GM18858 (cell line): ENCODE measurements around the gene METAP1D.

Experiments used
- ATAC-seq: cut with Tn5 transposase; IDR thresholded peaks from one replicate; pipeline ENCODE4 v1.9.1; 2021; ENCODE audit not compliant: unreplicated experiment

METAP1D gene

DNA sequence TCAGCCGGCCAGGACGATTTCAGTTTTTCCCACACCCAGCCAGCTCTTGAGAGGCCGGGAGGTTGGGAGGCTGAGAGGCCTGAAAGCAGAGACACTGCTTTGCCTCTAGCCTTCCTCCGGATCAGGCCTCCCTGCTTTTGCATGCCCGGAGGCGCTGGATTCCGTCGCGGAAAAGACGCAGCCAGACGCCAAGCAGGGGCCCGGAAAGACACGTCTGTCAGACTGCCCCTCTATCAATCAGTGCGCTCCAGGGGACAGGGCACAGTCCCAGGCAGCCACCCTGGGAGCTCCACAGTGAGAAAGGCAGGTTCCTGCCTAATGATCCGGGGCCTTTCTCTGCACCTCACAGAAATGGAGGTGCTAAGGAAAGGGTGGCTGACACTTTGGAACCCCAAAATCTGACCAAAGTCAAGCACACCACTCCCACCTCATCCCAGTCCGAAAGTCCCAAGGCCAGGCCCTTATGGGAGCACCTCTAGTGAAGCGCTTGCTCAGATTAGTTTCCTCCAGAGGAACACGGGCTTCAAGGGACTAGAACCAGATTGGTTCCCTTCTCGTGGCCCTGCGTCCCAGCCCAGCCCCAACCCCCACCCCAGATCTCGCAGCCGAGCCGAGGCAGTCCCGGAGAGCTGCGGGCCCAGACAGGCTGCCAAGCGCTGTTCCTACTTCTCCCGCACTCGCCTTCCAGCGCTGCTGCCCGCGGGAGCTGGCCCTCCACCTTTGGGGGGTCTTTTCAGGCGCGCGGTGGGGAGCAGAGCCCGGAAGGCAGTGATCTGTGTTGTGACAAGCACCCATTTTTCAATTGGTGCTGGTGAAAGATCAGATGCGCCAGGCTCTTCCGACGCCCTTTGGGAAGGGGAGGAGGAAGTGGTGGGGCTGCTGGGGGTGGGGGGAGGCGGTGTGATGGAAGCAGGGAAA, 90.5 kb downstream of the METAP1D start:
- no peak for ATAC-seq

DNA sequence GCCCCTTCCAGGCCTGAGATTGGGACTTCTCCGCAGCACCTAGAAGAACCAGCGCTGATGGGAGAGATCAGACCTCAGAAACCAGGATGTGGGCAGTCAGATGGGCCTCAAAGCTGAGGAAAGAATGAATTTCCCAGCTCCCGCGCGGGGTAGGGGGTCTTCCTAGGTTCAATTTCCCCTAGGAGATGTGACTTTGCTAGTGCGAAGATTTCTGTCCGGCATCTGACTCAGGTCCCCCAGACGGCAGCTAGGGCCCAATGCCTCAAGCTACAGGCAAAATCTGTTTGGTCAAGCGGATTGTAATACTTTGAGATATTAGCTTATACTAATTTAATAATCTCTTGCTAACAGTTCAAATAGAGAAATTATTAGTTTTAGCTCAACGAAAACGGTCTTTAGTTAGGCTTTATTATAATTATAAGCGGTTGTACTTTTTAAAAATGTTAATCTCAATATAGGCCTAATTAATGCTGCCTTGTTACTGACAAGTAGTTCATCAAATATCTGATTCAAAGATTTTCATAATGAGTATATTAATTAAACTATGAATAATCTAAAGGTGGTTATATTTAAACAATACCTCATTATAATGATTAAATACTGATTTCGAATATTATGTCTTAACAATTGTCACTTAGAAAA, 91.4 kb downstream of the METAP1D start:
- no peak for ATAC-seq

- no peak for ATAC-seq
Observed at GRCh38 chr2:172091761-172092566, 92.2 kb downstream of the METAP1D start.

GRCh38 chr2:172092716-172093415, 93.1 kb downstream of the METAP1D start:
- no peak for ATAC-seq

DNA sequence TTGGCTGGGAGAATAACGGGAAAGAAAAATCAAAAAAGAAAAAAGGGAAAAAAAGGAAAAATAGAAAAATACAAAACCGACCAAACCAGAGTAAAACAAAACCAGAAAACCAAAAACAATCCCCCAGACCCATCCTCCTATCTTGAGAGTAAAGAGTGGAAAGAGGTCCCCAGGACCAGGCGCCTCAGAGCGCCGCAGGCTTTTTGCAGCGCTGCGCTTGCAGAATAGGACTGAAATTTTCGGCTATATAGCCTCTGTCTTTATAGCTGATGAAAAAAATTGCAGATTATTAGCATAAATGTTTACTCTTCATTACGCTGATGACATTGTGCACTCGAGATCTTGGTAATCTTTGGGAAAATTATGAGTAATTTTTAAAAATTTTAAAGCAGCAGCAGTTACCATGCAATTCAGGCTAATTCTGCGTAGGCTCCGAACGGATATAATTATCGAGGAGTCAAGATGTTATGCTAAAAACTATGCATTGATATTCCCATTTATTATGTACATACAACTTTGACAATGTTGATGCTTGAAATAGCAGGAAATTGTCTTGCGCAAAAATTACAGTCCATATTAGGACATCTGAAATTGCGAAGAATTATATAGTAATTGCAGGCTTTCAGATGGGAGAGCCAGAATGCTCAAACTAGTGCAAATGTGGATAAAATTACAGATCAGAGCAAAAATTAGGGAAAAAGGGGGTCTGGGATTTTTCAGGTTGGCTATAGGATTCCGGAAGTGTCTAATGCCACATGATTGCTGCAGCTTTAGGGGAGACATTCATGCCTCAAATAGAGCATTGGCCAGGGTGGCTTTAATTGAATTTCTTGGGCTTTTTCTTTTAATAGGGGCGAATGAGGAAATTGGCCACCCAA, 93.9 kb downstream of the METAP1D start:
- no peak for ATAC-seq

- no peak for ATAC-seq
Observed at GRCh38 chr2:172094294-172095145, 94.8 kb downstream of the METAP1D start.

DNA sequence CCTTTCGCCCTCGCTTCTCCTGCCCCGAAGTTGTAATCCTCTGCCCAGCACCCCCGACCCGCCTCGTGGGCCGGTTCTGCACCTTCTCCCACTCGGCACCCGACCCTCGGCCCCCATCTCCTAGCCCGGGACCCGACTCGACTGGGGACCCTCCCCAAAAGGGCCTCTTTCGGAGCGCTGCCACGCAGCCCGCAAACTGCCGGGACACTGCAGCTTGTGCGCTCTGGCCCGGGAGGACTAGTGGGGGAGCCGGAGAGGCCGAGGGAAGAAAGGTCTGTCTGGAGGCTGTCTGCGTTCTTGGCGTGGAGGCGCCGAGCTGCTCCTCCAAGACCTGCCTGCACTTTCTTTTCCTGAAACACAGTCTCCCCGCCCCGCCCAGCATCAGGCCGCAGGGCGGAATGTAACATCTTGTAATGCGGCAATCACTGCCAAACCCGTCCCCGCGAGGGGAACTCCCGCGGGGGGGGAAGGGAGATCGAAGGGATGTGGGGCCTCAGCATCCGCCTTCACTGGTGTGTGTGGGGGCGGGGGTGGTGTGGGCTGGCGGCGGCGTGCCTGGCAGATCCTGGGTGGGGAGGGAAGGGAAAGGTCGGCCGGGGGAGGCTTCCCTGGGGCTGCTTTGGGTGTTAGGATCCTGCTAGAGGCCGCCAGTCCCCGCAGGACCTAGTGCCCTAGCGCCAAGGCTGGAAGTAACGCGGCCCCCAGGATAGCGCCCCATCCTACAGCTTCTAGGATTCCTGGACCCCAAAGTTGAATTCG, 95.6 kb downstream of the METAP1D start:
- no peak for ATAC-seq

DNA sequence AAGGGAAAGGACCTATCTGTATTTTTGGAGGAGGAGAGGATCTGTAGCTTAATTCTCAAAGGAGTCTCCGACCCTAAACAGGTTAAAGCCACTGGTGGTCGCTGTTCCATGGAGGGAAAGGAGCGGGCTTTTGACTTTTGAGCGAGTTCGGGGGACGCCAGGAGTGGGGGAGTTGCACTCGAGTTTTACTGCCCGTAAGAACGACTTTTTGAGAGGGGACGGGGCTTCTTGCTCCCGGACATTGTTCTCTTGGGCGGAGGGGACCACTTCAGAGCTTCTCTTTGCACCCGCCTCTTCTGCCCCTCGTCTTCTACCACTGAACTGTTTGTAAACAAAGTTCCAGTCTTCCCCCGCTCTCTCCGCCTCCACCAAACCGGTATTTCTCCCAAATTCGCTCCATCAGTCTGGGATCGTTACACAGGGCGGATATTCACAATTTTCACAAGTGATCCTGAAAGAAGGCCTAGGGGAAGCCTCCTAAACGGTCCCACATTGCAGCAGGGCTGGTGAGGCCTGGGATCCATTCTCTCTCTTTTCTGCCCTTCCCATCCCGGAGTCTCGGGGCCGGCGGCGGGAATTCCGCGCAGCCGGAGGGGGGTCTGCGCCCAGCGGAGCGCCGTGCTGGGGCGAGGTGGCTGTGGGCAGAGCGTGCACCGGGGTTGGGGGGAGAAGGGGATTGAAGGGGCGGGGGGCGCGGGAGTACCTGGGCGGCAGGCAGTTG, 96.3 kb downstream of the METAP1D start:
- no peak for ATAC-seq

- no peak for ATAC-seq
Observed at GRCh38 chr2:172096626-172097547, 97.1 kb downstream of the METAP1D start.

- ATAC-seq: no peak
Observed at GRCh38 chr2:172097557-172098131, 97.9 kb downstream of the METAP1D start.

DNA sequence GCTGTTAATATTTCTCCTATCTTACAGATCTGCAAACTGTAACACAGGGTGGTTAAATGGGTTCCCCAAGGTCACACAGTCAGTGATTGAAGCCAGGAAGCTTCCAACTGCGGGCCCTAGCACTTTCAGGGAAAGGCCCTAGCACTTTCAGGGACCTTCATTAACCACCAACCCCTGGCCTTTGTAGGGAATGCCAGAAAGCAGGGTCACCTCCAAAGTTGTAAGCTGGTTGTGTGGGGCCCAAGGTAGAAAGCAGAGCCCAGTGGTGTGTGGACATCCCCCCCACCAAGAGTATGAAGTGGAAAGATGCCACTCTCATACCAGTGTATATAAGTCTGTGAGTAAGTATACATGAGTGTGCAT, 98.5 kb downstream of the METAP1D start:
- ATAC-seq: no peak

GRCh38 chr2:172098650-172099471, 99.1 kb downstream of the METAP1D start:
- no peak for ATAC-seq

GRCh38 chr2:172099472-172100079, 99.8 kb downstream of the METAP1D start:
- ATAC-seq: no peak

- no peak for ATAC-seq
Observed at GRCh38 chr2:172100080-172100934, 100.6 kb downstream of the METAP1D start.
